ENCODE data around the gene DLX5.

DNA sequence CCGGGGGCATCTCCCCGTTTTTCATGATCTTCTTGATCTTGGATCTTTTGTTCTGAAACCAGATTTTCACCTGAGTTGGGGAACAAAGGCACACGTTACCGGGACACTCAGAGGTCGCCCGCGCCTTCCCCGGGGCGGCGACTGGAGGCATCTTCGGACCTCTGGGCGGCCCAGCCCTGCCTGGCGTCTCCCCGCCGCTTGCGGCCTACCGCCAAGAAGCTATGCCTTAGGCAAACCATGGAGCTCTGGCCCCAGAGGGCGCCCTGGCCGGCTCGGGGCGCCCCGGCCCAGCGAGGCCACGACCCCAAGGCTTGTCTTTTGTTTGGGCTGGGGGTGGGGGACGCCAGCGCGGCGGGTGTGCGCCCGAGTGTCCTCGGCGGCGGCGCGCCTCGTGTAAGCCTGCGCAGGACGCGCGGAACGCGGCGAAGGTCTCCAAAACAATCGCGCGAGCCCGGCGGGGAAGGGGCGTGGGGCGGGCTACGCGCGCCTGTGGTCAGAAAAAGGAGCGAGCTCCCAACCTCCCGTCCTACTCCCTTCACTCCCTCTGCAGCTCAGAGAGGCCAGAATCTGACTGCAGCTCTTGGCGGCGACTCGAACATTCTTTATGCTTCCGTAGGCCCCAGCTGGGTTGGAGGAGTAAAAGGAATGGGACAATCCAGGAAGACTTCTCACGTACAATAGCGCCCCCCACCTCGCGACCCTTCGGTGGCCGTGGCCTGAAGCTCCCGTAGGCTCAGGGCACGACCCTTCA, 3.5 kb downstream of the DLX5 start:
- TF ChIP-seq, protein P1, sequence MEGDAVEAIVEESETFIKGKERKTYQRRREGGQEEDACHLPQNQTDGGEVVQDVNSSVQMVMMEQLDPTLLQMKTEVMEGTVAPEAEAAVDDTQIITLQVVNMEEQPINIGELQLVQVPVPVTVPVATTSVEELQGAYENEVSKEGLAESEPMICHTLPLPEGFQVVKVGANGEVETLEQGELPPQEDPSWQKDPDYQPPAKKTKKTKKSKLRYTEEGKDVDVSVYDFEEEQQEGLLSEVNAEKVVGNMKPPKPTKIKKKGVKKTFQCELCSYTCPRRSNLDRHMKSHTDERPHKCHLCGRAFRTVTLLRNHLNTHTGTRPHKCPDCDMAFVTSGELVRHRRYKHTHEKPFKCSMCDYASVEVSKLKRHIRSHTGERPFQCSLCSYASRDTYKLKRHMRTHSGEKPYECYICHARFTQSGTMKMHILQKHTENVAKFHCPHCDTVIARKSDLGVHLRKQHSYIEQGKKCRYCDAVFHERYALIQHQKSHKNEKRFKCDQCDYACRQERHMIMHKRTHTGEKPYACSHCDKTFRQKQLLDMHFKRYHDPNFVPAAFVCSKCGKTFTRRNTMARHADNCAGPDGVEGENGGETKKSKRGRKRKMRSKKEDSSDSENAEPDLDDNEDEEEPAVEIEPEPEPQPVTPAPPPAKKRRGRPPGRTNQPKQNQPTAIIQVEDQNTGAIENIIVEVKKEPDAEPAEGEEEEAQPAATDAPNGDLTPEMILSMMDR (conservative IDR thresholded peaks at IDR 0.05): no peak
- TF ChIP-seq EZH2 (IDR thresholded peaks at IDR 0.05; ENCODE audit: low read depth): no peak
